Activated B cell treated with CpG ODN at 0.5 μM for 24 hours (primary cell): Measurements from ENCODE around the gene HBA2. TPM values are rescaled to one million over a fixed set of nuclear protein-coding genes. Genes with fewer than 3 reads are reported as not detected.
"Not testable (repeated sequence)": the region's sequence is repeated elsewhere in the genome, so short reads cannot be mapped to it uniquely, and the experiment has no call there.

Experiments used
- ATAC-seq: fragments of 200-7000 bp; cut with Tn5 transposase; one replicate; pipeline ENCODE4 v1.10.0; 2021; ENCODE audit warnings: low read depth, mild to moderate bottlenecking, moderate library complexity
- CTCF ChIA-PET: fragments of 350-600 bp; sonication (Branson Sonifier 250); formaldehyde crosslinking; loops from one replicate; lab custom pipeline; 2021; ENCODE audit warnings: antibody characterized with exemption; lab: Charles Lee
- POLR2A ChIA-PET: fragments of 350-600 bp; sonication (Branson Sonifier 250); formaldehyde crosslinking; loops from one replicate; lab custom pipeline; 2021; ENCODE audit warnings: antibody characterized with exemption; lab: Charles Lee
- DNase-seq: peaks from one replicate; pipeline ENCODE4 v3.0.0; 2022
- H3K27ac Mint-ChIP-seq: one replicate; pipeline ENCODE4 v1.8.0; 2020; ENCODE audit warnings: mixed read lengths
- H3K27me3 Mint-ChIP-seq: one replicate; pipeline ENCODE4 v1.8.0; 2021; ENCODE audit warnings: mixed read lengths
- H3K36me3 Mint-ChIP-seq: one replicate; pipeline ENCODE4 v1.8.0; 2021; ENCODE audit warnings: low read depth, mixed read lengths
- H3K4me1 Mint-ChIP-seq: one replicate; pipeline ENCODE4 v1.8.0; 2021; ENCODE audit warnings: mixed read lengths
- H3K4me3 Mint-ChIP-seq: one replicate; pipeline ENCODE4 v1.8.0; 2020; ENCODE audit warnings: mild to moderate bottlenecking, mixed read lengths
- H3K9me3 Mint-ChIP-seq: one replicate; pipeline ENCODE4 v1.8.0; 2020; ENCODE audit warnings: mixed read lengths
- intact Hi-C: fragments of 100-400 bp; cut with micrococcal nuclease; formaldehyde crosslinking; loops from one replicate; pipeline ENCODE4 v1.15.1; 2024
- total RNA-seq: library from RNA; stranded (reverse); gene quantifications from 2 replicates; pipeline ENCODE4 v1.2.3, GENCODE V29; 2022
- TF ChIP-seq, protein P1 (sequence below): fragments of 200-600 bp; IDR thresholded peaks from one replicate; pipeline ENCODE4 v1.8.0; 2022; ENCODE audit warnings: antibody characterized with exemption, mild to moderate bottlenecking

HBA2 gene
- total RNA-seq, 1 donor from 2014 or later, result 104 TPM

DNA sequence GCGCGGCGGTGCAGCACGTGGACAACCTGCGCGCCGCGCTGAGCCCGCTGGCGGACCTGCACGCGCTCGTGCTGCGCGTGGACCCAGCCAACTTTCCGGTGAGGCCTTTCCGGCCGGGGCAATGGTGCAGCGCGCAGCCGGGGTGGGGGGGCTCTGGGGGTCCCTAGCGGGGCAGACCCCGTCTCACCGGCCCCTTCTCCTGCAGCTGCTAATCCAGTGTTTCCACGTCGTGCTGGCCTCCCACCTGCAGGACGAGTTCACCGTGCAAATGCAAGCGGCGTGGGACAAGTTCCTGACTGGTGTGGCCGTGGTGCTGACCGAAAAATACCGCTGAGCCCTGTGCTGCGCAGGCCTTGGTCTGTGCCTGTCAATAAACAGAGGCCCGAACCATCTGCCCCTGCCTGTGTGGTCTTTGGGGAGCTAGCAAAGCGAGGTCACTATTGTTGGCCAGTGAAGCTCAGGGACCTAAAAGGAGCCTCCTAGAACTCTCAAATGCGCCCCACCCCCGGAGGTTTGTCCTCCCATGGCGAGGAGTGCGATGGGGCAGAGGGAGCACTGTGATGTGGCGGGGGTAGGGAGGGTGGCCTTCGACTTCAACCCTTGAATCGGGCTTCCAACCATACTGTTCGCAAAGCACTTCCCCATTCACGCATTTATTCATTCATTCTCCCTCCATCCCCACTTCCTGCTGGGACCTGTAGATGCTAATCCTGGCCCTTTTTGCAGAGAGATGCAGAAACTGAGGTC is 6.1 kb upstream of the HBA2 start:
- H3K4me1 Mint-ChIP-seq, result peaks cover 14% of the 10 kb centered on the region
- ATAC-seq (no peak), DNase-seq (no peak)
- H3K9me3 Mint-ChIP-seq, result no peaks in the 10 kb centered on the region
- H3K27me3 Mint-ChIP-seq, result peaks cover 38% of the 10 kb centered on the region
- POLR2A ChIA-PET, result interaction anchor here (0.6 kb wide), 1 partner anchor 422 kb away, joined by 3 read pairs; no protein-coding TSS in a partner anchor
- CTCF ChIA-PET, result no interaction called here
- TF ChIP-seq, protein P1, sequence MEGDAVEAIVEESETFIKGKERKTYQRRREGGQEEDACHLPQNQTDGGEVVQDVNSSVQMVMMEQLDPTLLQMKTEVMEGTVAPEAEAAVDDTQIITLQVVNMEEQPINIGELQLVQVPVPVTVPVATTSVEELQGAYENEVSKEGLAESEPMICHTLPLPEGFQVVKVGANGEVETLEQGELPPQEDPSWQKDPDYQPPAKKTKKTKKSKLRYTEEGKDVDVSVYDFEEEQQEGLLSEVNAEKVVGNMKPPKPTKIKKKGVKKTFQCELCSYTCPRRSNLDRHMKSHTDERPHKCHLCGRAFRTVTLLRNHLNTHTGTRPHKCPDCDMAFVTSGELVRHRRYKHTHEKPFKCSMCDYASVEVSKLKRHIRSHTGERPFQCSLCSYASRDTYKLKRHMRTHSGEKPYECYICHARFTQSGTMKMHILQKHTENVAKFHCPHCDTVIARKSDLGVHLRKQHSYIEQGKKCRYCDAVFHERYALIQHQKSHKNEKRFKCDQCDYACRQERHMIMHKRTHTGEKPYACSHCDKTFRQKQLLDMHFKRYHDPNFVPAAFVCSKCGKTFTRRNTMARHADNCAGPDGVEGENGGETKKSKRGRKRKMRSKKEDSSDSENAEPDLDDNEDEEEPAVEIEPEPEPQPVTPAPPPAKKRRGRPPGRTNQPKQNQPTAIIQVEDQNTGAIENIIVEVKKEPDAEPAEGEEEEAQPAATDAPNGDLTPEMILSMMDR, result no peak
- no peaks in the 10 kb centered on the region for H3K36me3 Mint-ChIP-seq
- H3K27ac Mint-ChIP-seq, result no peak overlapping the region
- intact Hi-C loops, result no loop called here
- no peak overlapping the region for H3K4me3 Mint-ChIP-seq

GRCh38 chr16:167122-167690 is 5.5 kb upstream of the HBA2 start:
- no peak overlapping the region for H3K27ac Mint-ChIP-seq
- ChIA-PET POLR2A (interaction anchor here (0.7 kb wide), 1 partner anchor 57 kb away, joined by 3 read pairs; no protein-coding TSS in a partner anchor), CTCF (no interaction called here)
- H3K36me3 Mint-ChIP-seq, result no peaks in the 10 kb centered on the region
- peaks cover 39% of the 10 kb centered on the region for H3K27me3 Mint-ChIP-seq
- H3K4me3 Mint-ChIP-seq, result no peak overlapping the region
- intact Hi-C loops, result no loop called here
- TF ChIP-seq, protein P1, result no peak
- H3K4me1 Mint-ChIP-seq, result peaks cover 14% of the 10 kb centered on the region
- no peak for DNase-seq
- no peak for ATAC-seq
- no peaks in the 10 kb centered on the region for H3K9me3 Mint-ChIP-seq

GRCh38 chr16:168424-168823 is 4.3 kb upstream of the HBA2 start:
- Mint-ChIP-seq H3K4me3 (no peak overlapping the region), H3K27ac (no peak overlapping the region), H3K9me3 (no peaks in the 10 kb centered on the region), H3K4me1 (peaks cover 14% of the 10 kb centered on the region), H3K27me3 (peaks cover 36% of the 10 kb centered on the region), H3K36me3 (no peaks in the 10 kb centered on the region)
- ATAC-seq, result no peak
- POLR2A ChIA-PET, result no interaction called here
- TF ChIP-seq, protein P1, result no peak
- DNase-seq, result no peak
- CTCF ChIA-PET, result no interaction called here
- intact Hi-C loops, result no loop called here

DNA sequence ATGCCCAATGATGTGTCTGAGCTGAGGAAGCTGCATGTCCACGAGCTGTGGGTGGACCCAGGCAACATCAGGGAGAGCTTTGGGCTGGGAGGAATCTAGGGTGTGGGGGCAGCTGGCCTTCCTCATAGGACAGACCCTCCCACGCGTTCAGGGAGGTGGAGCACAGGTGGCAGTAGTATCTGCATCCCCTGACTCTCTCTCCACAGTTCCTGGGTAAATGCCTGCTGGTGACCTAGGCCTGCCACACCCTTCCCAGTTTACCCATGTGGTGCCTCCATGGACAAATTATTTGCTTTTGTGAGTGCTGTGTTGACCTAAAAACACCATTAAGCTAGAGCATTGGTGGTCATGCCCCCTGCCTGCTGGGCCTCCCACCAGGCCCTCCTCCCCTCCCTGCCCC is 3.7 kb upstream of the HBA2 start:
- POLR2A ChIA-PET, result no interaction called here
- H3K4me3 Mint-ChIP-seq, result no peak overlapping the region

GRCh38 chr16:170088-170507 is 2.6 kb upstream of the HBA2 start:
- ATAC-seq, DNase-seq, H3K36me3 Mint-ChIP-seq, H3K4me3 Mint-ChIP-seq, CTCF ChIA-PET, intact Hi-C loops, H3K9me3 Mint-ChIP-seq, POLR2A ChIA-PET, H3K27ac Mint-ChIP-seq: not testable (repeated sequence)
- Mint-ChIP-seq H3K27me3 (peaks cover 47% of the 10 kb centered on the region), H3K4me1 (peaks cover 15% of the 10 kb centered on the region)

More for the DNA sequence above, 3.7 kb upstream of the HBA2 start:
- ATAC-seq (no peak), DNase-seq (no peak)
- CTCF ChIA-PET, result no interaction called here
- no peak overlapping the region for H3K27ac Mint-ChIP-seq
- TF ChIP-seq, protein P1, result no peak
- intact Hi-C loops, result no loop called here
- H3K27me3 Mint-ChIP-seq, result peaks cover 39% of the 10 kb centered on the region
- no peaks in the 10 kb centered on the region for H3K9me3 Mint-ChIP-seq
- H3K36me3 Mint-ChIP-seq, result no peaks in the 10 kb centered on the region
- H3K4me1 Mint-ChIP-seq, result peaks cover 17% of the 10 kb centered on the region
